GM23338 (cell line): ENCODE data around the gene WWOX. TPM values are rescaled to one million over a fixed set of nuclear protein-coding genes. Genes with fewer than 3 reads are reported as not detected.
A peak's percentile ranks its signal among the peaks of the same experiment; 100 is the strongest.

Experiments used
- ATAC-seq: fragments of 200-7000 bp; cut with Tn5 transposase; 3 replicates; pipeline ENCODE4 v1.9.1; 2020
- DNase-seq: peaks from one replicate; pipeline ENCODE4 v3.0.0-alpha.2; 2015; ENCODE audit warnings: low spot score
- H2AFZ ChIP-seq: fragments of 200-600 bp; sonication (generic); 2 replicates; pipeline ENCODE4 v1.8.0; 2016; ENCODE audit warnings: antibody characterized with exemption, mild to moderate bottlenecking, moderate library complexity
- H3F3A ChIP-seq: fragments of 200-600 bp; sonication (generic); replicated peaks from 2 replicates; pipeline ENCODE4 v1.8.0; 2017; ENCODE audit warnings: antibody characterized with exemption, mixed run types, low read depth
- H3K27ac ChIP-seq: fragments of 200-600 bp; sonication (generic); 2 replicates; pipeline ENCODE4 v1.6.1; 2016; ENCODE audit warnings: low read depth
- H3K27me3 ChIP-seq: fragments of 200-600 bp; sonication (generic); 2 replicates; pipeline ENCODE4 v1.8.0; 2016; ENCODE audit warnings: mild to moderate bottlenecking, mixed run types, moderate library complexity; ENCODE audit not compliant: insufficient read depth
- H3K36me3 ChIP-seq: fragments of 200-600 bp; sonication (generic); 2 replicates; pipeline ENCODE4 v1.8.0; 2016; ENCODE audit warnings: mild to moderate bottlenecking; ENCODE audit not compliant: insufficient read depth
- H3K4me1 ChIP-seq: fragments of 200-600 bp; sonication (generic); 2 replicates; pipeline ENCODE4 v1.8.0; 2016; ENCODE audit warnings: mild to moderate bottlenecking, moderate library complexity; ENCODE audit not compliant: insufficient read depth
- H3K4me2 ChIP-seq: fragments of 200-600 bp; sonication (generic); 2 replicates; pipeline ENCODE4 v1.7.1; 2017; ENCODE audit warnings: mixed run types
- H3K4me3 ChIP-seq: fragments of 200-600 bp; sonication (generic); 2 replicates; pipeline ENCODE4 v1.6.1; 2016; ENCODE audit warnings: mixed run types
- H3K79me2 ChIP-seq: fragments of 200-600 bp; sonication (generic); replicated peaks from 2 replicates; pipeline ENCODE4 v1.8.0; 2017; ENCODE audit warnings: mild to moderate bottlenecking; ENCODE audit not compliant: insufficient read depth
- H3K9me2 ChIP-seq: fragments of 200-600 bp; sonication (generic); 2 replicates; pipeline ENCODE4 v1.8.0; 2017; ENCODE audit not compliant: insufficient read depth
- H4K20me1 ChIP-seq: fragments of 200-600 bp; sonication (generic); replicated peaks from 2 replicates; pipeline ENCODE4 v1.8.0; 2017; ENCODE audit warnings: mild to moderate bottlenecking; ENCODE audit not compliant: insufficient read depth
- H3K27ac Mint-ChIP-seq: 2 replicates; pipeline ENCODE4 v1.8.0; 2020; ENCODE audit warnings: inconsistent platforms, mild to moderate bottlenecking, moderate library complexity, mixed read lengths
- H3K27me3 Mint-ChIP-seq: 3 replicates; pipeline ENCODE4 v1.8.0; 2022; ENCODE audit warnings: low read depth, mild to moderate bottlenecking, moderate library complexity, mixed read lengths, inconsistent platforms; ENCODE audit not compliant: insufficient read depth, poor library complexity
- H3K36me3 Mint-ChIP-seq: 3 replicates; pipeline ENCODE4 v1.8.0; 2021; ENCODE audit warnings: low read depth, mild to moderate bottlenecking, inconsistent platforms, moderate library complexity, mixed read lengths
- H3K4me1 Mint-ChIP-seq: 3 replicates; pipeline ENCODE4 v1.8.0; 2020; ENCODE audit warnings: mild to moderate bottlenecking, inconsistent platforms, mixed read lengths
- H3K4me3 Mint-ChIP-seq: 3 replicates; pipeline ENCODE4 v1.8.0; 2021; ENCODE audit warnings: moderate library complexity, mild to moderate bottlenecking, inconsistent platforms, mixed read lengths
- H3K9me3 Mint-ChIP-seq: 3 replicates; pipeline ENCODE4 v1.8.0; 2020; ENCODE audit warnings: moderate library complexity, mild to moderate bottlenecking, inconsistent platforms, mixed read lengths
- CREB1 ChIP-seq: fragments of 250-450 bp; sonication (Bioruptor Pico); IDR thresholded peaks from 2 replicates; pipeline ENCODE4 v1.5.0; 2020; ENCODE audit warnings: low read depth, mild to moderate bottlenecking, moderate library complexity
- EZH2 ChIP-seq: fragments of 200-600 bp; sonication (generic); IDR thresholded peaks from one replicate; pipeline ENCODE4 v1.8.0; 2017; ENCODE audit warnings: antibody characterized with exemption, mild to moderate bottlenecking, low read depth; ENCODE audit not compliant: unreplicated experiment
- JUNB ChIP-seq: IDR thresholded peaks from one replicate; pipeline ENCODE4 v1.6.1; 2016; ENCODE audit warnings: antibody characterized with exemption; ENCODE audit not compliant: unreplicated experiment
- NANOG ChIP-seq: IDR thresholded peaks from 2 replicates; pipeline ENCODE4 v1.6.1; 2016; ENCODE audit warnings: antibody characterized with exemption, borderline replicate concordance
- POLR2AphosphoS5 ChIP-seq: IDR thresholded peaks from 2 replicates; pipeline ENCODE4 v1.6.1; 2016; ENCODE audit warnings: antibody characterized with exemption, low read depth
- STAT1 ChIP-seq: IDR thresholded peaks from one replicate; pipeline ENCODE4 v1.6.1; 2016; ENCODE audit warnings: antibody characterized with exemption; ENCODE audit not compliant: unreplicated experiment
- ZNF114 ChIP-seq: fragments of 250-450 bp; sonication (Bioruptor Pico); IDR thresholded peaks from 2 replicates; pipeline ENCODE4 v1.5.0; 2020; ENCODE audit warnings: mild to moderate bottlenecking, moderate library complexity
- ZNF331 ChIP-seq: fragments of 250-450 bp; sonication (Bioruptor Pico); IDR thresholded peaks from 2 replicates; pipeline ENCODE4 v1.5.0; 2020; ENCODE audit warnings: low read depth, mild to moderate bottlenecking, moderate library complexity
- polyA plus RNA-seq: library from polyadenylated mRNA; unstranded; fragments of >200 nt; fragmentation: Nextera tagmentation; extraction: Ambion mirVana; gene quantifications from 2 replicates; pipeline ENCODE4 v1.2.1, GENCODE V29; 2016
- total RNA-seq: library from RNA; depleted of rRNA; stranded (reverse); fragments of >200 nt; shearing (Covaris generic); gene quantifications from 2 replicates; pipeline ENCODE4 v1.2.3, GENCODE V29; 2014
- TF ChIP-seq, protein P1 (sequence below): IDR thresholded peaks from one replicate; pipeline ENCODE4 v1.6.1; 2018; ENCODE audit warnings: antibody characterized with exemption; ENCODE audit not compliant: unreplicated experiment
- TF ChIP-seq, protein P2 (sequence below), 2 experiments: fragments of 200-600 bp in 1 of 2; sonication (generic) in 1 of 2; conservative IDR thresholded peaks; 2 replicates each; pipeline versions ENCODE4 v1.5.1 to v1.6.1; 2016 to 2017; ENCODE audit warnings: antibody characterized with exemption in 2 of 2, low read depth in 2 of 2, mild to moderate bottlenecking in 2 of 2, moderate library complexity in 1 of 2
- TF ChIP-seq, protein P3 (sequence below): fragments of 250-450 bp; sonication (Bioruptor Pico); IDR thresholded peaks from 2 replicates; pipeline ENCODE4 v1.5.0; 2020; ENCODE audit warnings: mild to moderate bottlenecking, moderate library complexity

WWOX gene
- total and polyA plus RNA-seq, 2 experiments from 2014 or later = 10.0 to 19.3 TPM

DNA sequence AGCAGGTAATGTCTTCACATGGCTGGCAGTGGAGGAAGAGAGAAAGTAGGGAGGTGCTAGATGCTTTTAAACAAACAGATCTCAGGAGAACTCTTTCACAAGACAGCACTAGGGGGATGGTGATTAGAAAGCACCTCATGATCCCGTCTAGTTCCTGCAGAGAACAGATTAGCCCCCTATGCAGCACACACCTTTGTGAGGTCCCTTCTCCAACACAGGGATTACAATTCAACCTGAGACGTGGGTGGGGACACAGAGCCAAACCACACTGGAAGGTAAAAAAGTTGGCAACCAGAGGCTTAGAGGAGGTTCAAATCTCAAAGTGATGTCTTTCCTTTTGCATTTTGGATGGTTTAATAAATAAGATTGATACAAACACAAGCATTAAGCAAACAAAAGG lies 394.7 kb downstream of the WWOX start:
- H3K9me3 Mint-ChIP-seq = no peaks in the 10 kb centered on the region
- H3K27me3 Mint-ChIP-seq = peaks cover 6% of the 10 kb centered on the region
- H3K27ac ChIP-seq = no peak overlapping the region
- H3K36me3 Mint-ChIP-seq = no peaks in the 10 kb centered on the region
- no peaks in the 10 kb centered on the region for H3F3A ChIP-seq
- no peak overlapping the region for H3K4me2 ChIP-seq
- no peaks in the 10 kb centered on the region for H4K20me1 ChIP-seq
- no peak for TF ChIP-seq ZNF114 (CRISPR knock-in tag)
- TF ChIP-seq, protein P1, sequence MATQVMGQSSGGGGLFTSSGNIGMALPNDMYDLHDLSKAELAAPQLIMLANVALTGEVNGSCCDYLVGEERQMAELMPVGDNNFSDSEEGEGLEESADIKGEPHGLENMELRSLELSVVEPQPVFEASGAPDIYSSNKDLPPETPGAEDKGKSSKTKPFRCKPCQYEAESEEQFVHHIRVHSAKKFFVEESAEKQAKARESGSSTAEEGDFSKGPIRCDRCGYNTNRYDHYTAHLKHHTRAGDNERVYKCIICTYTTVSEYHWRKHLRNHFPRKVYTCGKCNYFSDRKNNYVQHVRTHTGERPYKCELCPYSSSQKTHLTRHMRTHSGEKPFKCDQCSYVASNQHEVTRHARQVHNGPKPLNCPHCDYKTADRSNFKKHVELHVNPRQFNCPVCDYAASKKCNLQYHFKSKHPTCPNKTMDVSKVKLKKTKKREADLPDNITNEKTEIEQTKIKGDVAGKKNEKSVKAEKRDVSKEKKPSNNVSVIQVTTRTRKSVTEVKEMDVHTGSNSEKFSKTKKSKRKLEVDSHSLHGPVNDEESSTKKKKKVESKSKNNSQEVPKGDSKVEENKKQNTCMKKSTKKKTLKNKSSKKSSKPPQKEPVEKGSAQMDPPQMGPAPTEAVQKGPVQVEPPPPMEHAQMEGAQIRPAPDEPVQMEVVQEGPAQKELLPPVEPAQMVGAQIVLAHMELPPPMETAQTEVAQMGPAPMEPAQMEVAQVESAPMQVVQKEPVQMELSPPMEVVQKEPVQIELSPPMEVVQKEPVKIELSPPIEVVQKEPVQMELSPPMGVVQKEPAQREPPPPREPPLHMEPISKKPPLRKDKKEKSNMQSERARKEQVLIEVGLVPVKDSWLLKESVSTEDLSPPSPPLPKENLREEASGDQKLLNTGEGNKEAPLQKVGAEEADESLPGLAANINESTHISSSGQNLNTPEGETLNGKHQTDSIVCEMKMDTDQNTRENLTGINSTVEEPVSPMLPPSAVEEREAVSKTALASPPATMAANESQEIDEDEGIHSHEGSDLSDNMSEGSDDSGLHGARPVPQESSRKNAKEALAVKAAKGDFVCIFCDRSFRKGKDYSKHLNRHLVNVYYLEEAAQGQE = no peak
- TF ChIP-seq EZH2 = no peak
- TF ChIP-seq, protein P2, sequence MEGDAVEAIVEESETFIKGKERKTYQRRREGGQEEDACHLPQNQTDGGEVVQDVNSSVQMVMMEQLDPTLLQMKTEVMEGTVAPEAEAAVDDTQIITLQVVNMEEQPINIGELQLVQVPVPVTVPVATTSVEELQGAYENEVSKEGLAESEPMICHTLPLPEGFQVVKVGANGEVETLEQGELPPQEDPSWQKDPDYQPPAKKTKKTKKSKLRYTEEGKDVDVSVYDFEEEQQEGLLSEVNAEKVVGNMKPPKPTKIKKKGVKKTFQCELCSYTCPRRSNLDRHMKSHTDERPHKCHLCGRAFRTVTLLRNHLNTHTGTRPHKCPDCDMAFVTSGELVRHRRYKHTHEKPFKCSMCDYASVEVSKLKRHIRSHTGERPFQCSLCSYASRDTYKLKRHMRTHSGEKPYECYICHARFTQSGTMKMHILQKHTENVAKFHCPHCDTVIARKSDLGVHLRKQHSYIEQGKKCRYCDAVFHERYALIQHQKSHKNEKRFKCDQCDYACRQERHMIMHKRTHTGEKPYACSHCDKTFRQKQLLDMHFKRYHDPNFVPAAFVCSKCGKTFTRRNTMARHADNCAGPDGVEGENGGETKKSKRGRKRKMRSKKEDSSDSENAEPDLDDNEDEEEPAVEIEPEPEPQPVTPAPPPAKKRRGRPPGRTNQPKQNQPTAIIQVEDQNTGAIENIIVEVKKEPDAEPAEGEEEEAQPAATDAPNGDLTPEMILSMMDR (conservative IDR thresholded peaks at IDR 0.05; ENCODE audit: low read depth in 2 of 2) = no peak
- peak; percentile 77 for ATAC-seq
- 0 out of 2 replicates have a peak, but pooled peaks cover 5% of the 10 kb centered on the region for H3K9me2 ChIP-seq
- H3K27me3 ChIP-seq = no peaks in the 10 kb centered on the region
- H3K27ac Mint-ChIP-seq = no peak overlapping the region
- H3K4me1 ChIP-seq = no peaks in the 10 kb centered on the region
- H2AFZ ChIP-seq = no peak overlapping the region
- DNase-seq = peak; percentile 22
- no peaks in the 10 kb centered on the region for H3K36me3 ChIP-seq
- H3K4me3 ChIP-seq = no peak overlapping the region
- H3K4me1 Mint-ChIP-seq = peaks cover 12% of the 10 kb centered on the region
- no peaks in the 10 kb centered on the region for H3K79me2 ChIP-seq
- no peak overlapping the region for H3K4me3 Mint-ChIP-seq

GRCh38 chr16:78494674-78495073 lies 395.2 kb downstream of the WWOX start:
- H3K36me3 Mint-ChIP-seq = no peaks in the 10 kb centered on the region
- 0 out of 2 replicates have a peak, but pooled peaks cover 5% of the 10 kb centered on the region for H3K9me2 ChIP-seq
- ATAC-seq (no peak), DNase-seq (no peak)
- peaks cover 12% of the 10 kb centered on the region for H3K4me1 Mint-ChIP-seq
- H3K4me1 ChIP-seq = no peaks in the 10 kb centered on the region
- no peak overlapping the region for H3K4me3 Mint-ChIP-seq
- H3K27ac ChIP-seq = no peak overlapping the region
- no peaks in the 10 kb centered on the region for H3K79me2 ChIP-seq
- H3F3A ChIP-seq = no peaks in the 10 kb centered on the region
- no peaks in the 10 kb centered on the region for H3K36me3 ChIP-seq
- no peak overlapping the region for H2AFZ ChIP-seq
- H3K4me2 ChIP-seq = no peak overlapping the region
- H3K9me3 Mint-ChIP-seq = no peaks in the 10 kb centered on the region
- no peaks in the 10 kb centered on the region for H3K27me3 ChIP-seq
- H4K20me1 ChIP-seq = no peaks in the 10 kb centered on the region
- no peak overlapping the region for H3K27ac Mint-ChIP-seq
- no peak overlapping the region for H3K4me3 ChIP-seq
- H3K27me3 Mint-ChIP-seq = peaks cover 4% of the 10 kb centered on the region
- no peak for TF ChIP-seq JUNB
- no peak for TF ChIP-seq CREB1 (CRISPR knock-in tag)
- TF ChIP-seq EZH2 = no peak
- TF ChIP-seq POLR2AphosphoS5 = no peak
- no peak for TF ChIP-seq STAT1
- TF ChIP-seq, protein P3, sequence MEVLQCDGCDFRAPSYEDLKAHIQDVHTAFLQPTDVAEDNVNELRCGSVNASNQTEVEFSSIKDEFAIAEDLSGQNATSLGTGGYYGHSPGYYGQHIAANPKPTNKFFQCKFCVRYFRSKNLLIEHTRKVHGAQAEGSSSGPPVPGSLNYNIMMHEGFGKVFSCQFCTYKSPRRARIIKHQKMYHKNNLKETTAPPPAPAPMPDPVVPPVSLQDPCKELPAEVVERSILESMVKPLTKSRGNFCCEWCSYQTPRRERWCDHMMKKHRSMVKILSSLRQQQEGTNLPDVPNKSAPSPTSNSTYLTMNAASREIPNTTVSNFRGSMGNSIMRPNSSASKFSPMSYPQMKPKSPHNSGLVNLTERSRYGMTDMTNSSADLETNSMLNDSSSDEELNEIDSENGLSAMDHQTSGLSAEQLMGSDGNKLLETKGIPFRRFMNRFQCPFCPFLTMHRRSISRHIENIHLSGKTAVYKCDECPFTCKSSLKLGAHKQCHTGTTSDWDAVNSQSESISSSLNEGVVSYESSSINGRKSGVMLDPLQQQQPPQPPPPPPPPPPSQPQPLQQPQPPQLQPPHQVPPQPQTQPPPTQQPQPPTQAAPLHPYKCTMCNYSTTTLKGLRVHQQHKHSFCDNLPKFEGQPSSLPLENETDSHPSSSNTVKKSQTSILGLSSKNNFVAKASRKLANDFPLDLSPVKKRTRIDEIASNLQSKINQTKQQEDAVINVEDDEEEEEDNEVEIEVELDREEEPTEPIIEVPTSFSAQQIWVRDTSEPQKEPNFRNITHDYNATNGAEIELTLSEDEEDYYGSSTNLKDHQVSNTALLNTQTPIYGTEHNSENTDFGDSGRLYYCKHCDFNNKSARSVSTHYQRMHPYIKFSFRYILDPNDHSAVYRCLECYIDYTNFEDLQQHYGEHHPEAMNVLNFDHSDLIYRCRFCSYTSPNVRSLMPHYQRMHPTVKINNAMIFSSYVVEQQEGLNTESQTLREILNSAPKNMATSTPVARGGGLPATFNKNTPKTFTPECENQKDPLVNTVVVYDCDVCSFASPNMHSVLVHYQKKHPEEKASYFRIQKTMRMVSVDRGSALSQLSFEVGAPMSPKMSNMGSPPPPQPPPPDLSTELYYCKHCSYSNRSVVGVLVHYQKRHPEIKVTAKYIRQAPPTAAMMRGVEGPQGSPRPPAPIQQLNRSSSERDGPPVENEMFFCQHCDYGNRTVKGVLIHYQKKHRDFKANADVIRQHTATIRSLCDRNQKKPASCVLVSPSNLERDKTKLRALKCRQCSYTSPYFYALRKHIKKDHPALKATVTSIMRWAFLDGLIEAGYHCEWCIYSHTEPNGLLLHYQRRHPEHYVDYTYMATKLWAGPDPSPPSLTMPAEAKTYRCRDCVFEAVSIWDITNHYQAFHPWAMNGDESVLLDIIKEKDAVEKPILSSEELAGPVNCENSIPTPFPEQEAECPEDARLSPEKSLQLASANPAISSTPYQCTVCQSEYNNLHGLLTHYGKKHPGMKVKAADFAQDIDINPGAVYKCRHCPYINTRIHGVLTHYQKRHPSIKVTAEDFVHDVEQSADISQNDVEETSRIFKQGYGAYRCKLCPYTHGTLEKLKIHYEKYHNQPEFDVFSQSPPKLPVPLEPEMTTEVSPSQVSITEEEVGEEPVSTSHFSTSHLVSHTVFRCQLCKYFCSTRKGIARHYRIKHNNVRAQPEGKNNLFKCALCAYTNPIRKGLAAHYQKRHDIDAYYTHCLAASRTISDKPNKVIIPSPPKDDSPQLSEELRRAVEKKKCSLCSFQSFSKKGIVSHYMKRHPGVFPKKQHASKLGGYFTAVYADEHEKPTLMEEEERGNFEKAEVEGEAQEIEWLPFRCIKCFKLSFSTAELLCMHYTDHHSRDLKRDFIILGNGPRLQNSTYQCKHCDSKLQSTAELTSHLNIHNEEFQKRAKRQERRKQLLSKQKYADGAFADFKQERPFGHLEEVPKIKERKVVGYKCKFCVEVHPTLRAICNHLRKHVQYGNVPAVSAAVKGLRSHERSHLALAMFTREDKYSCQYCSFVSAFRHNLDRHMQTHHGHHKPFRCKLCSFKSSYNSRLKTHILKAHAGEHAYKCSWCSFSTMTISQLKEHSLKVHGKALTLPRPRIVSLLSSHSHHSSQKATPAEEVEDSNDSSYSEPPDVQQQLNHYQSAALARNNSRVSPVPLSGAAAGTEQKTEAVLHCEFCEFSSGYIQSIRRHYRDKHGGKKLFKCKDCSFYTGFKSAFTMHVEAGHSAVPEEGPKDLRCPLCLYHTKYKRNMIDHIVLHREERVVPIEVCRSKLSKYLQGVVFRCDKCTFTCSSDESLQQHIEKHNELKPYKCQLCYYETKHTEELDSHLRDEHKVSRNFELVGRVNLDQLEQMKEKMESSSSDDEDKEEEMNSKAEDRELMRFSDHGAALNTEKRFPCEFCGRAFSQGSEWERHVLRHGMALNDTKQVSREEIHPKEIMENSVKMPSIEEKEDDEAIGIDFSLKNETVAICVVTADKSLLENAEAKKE (CRISPR knock-in tag) = no peak
- TF ChIP-seq ZNF331 (CRISPR knock-in tag) = no peak
- no peak for TF ChIP-seq NANOG
